ENCODE results near the gene ABCC11.

ABCC11 gene

GRCh38 chr16:48247311-48247710 lies at the start of gene ABCC11:
Gene ABCC11, minus strand, starts transcription at chr16:48247539. Its CDS starts 15,618 bp downstream, at chr16:48231921.
- Mint-ChIP-seq H3K9me3 (no peaks in the 10 kb centered on the region), H3K27ac (no peak within 1 kb of the TSS), H3K4me3 (no peak within 1 kb of the TSS), H3K27me3 (no peaks in the 10 kb centered on the region), H3K36me3 (peaks cover 5 to 14% of the 10 kb centered on the region in 2 donors), H3K4me1 (peaks cover 18 to 26% of the 10 kb centered on the region in 2 donors)
- DNase-seq (no peak), ATAC-seq (replicated peaks) (no peak)

GRCh38 chr16:48295488-48296281 lies 48.3 kb upstream of the ABCC11 start:
- Mint-ChIP-seq H3K4me3 (no peak overlapping the region), H3K27me3 (no peaks in the 10 kb centered on the region), H3K36me3 (peaks cover 29 to 52% of the 10 kb centered on the region in 2 donors), H3K4me1 (peaks cover 0 to under 1% of the 10 kb centered on the region in 2 donors), H3K9me3 (no peaks in the 10 kb centered on the region), H3K27ac (no peak overlapping the region)
- ATAC-seq (replicated peaks) = no peak
- DNase-seq = no peak

GRCh38 chr16:48294724-48295123 lies 47.4 kb upstream of the ABCC11 start:
- Mint-ChIP-seq H3K4me1 (peaks cover 0 to 2% of the 10 kb centered on the region in 2 donors), H3K27me3 (no peaks in the 10 kb centered on the region), H3K36me3 (peaks cover 32 to 52% of the 10 kb centered on the region in 2 donors), H3K4me3 (no peak overlapping the region), H3K9me3 (no peaks in the 10 kb centered on the region), H3K27ac (no peak overlapping the region)
- no peak for ATAC-seq (replicated peaks)
- no peak for DNase-seq

GRCh38 chr16:48292452-48292851 lies 45.1 kb upstream of the ABCC11 start:
- ATAC-seq (replicated peaks) = no peak
- DNase-seq = no peak
- peaks cover 40 to 56% of the 10 kb centered on the region in 2 donors for H3K36me3 Mint-ChIP-seq
- H3K27ac Mint-ChIP-seq = no peak overlapping the region
- no peaks in the 10 kb centered on the region for H3K27me3 Mint-ChIP-seq
- no peak overlapping the region for H3K4me3 Mint-ChIP-seq
- peaks cover 0 to 2% of the 10 kb centered on the region in 2 donors for H3K4me1 Mint-ChIP-seq
- H3K9me3 Mint-ChIP-seq = no peaks in the 10 kb centered on the region

GRCh38 chr16:48291754-48292153 lies 44.4 kb upstream of the ABCC11 start:
- no peak overlapping the region for H3K4me3 Mint-ChIP-seq
- H3K27me3 Mint-ChIP-seq = no peaks in the 10 kb centered on the region
- H3K27ac Mint-ChIP-seq = no peak overlapping the region
- H3K4me1 Mint-ChIP-seq = peaks cover 0 to 2% of the 10 kb centered on the region in 2 donors
- DNase-seq (no peak), ATAC-seq (replicated peaks) (no peak)
- peaks cover 41 to 57% of the 10 kb centered on the region in 2 donors for H3K36me3 Mint-ChIP-seq
- H3K9me3 Mint-ChIP-seq = peaks cover 0 to 1% of the 10 kb centered on the region in 2 donors

GRCh38 chr16:48291303-48291702 lies 44.0 kb upstream of the ABCC11 start:
- Mint-ChIP-seq H3K36me3 (peaks cover 44 to 59% of the 10 kb centered on the region in 2 donors), H3K9me3 (peaks cover 0 to 1% of the 10 kb centered on the region in 2 donors), H3K27ac (no peak overlapping the region), H3K4me3 (no peak overlapping the region), H3K27me3 (no peaks in the 10 kb centered on the region), H3K4me1 (peaks cover 0 to 2% of the 10 kb centered on the region in 2 donors)
- DNase-seq = no peak
- ATAC-seq (replicated peaks) = no peak

GRCh38 chr16:48287239-48287638 lies 39.9 kb upstream of the ABCC11 start:
- H3K9me3 Mint-ChIP-seq = peaks cover 6% of the 10 kb centered on the region in 2 donors
- peaks cover 2 to 7% of the 10 kb centered on the region in 2 donors for H3K4me1 Mint-ChIP-seq
- ATAC-seq (replicated peaks) = no peak
- no peaks in the 10 kb centered on the region for H3K27me3 Mint-ChIP-seq
- no peak overlapping the region for H3K4me3 Mint-ChIP-seq
- H3K27ac Mint-ChIP-seq = no peak overlapping the region
- no peak for DNase-seq
- peaks cover 66 to 81% of the 10 kb centered on the region in 2 donors for H3K36me3 Mint-ChIP-seq

GRCh38 chr16:48284772-48285409 lies 37.6 kb upstream of the ABCC11 start:
- H3K4me1 Mint-ChIP-seq = peaks cover 0 to 7% of the 10 kb centered on the region in 2 donors
- no peak for DNase-seq
- peak overlapping the region; percentile 27 for H3K27ac Mint-ChIP-seq
- H3K36me3 Mint-ChIP-seq = peaks cover 55 to 63% of the 10 kb centered on the region in 2 donors
- H3K27me3 Mint-ChIP-seq = no peaks in the 10 kb centered on the region
- ATAC-seq (replicated peaks) = no peak
- H3K4me3 Mint-ChIP-seq = no peak overlapping the region
- peaks cover 6% of the 10 kb centered on the region in 2 donors for H3K9me3 Mint-ChIP-seq

GRCh38 chr16:48282636-48283263 lies 35.4 kb upstream of the ABCC11 start:
- no peak overlapping the region for H3K27ac Mint-ChIP-seq
- peaks cover 6% of the 10 kb centered on the region in 2 donors for H3K9me3 Mint-ChIP-seq
- H3K4me1 Mint-ChIP-seq = peaks cover 0 to 7% of the 10 kb centered on the region in 2 donors
- ATAC-seq (replicated peaks) (no peak), DNase-seq (no peak)
- H3K36me3 Mint-ChIP-seq = peaks cover 58 to 66% of the 10 kb centered on the region in 2 donors
- no peaks in the 10 kb centered on the region for H3K27me3 Mint-ChIP-seq
- H3K4me3 Mint-ChIP-seq = no peak overlapping the region

- Mint-ChIP-seq H3K36me3 (peaks cover 43 to 51% of the 10 kb centered on the region in 2 donors), H3K27me3 (no peaks in the 10 kb centered on the region), H3K4me1 (peaks cover 0 to 7% of the 10 kb centered on the region in 2 donors), H3K27ac (no peak overlapping the region), H3K4me3 (no peak overlapping the region), H3K9me3 (peaks cover 5 to 6% of the 10 kb centered on the region in 2 donors)
- ATAC-seq (replicated peaks) (no peak), DNase-seq (no peak)
These were observed 33.2 kb upstream of the ABCC11 start for GRCh38 chr16:48280546-48280945.

GRCh38 chr16:48279199-48279598 lies 31.9 kb upstream of the ABCC11 start:
- H3K27ac Mint-ChIP-seq = no peak overlapping the region
- H3K27me3 Mint-ChIP-seq = no peaks in the 10 kb centered on the region
- no peak for DNase-seq
- ATAC-seq (replicated peaks) = no peak
- peaks cover 31 to 45% of the 10 kb centered on the region in 2 donors for H3K36me3 Mint-ChIP-seq
- H3K4me1 Mint-ChIP-seq = no peaks in the 10 kb centered on the region
- no peaks in the 10 kb centered on the region for H3K9me3 Mint-ChIP-seq
- H3K4me3 Mint-ChIP-seq = no peak overlapping the region

GRCh38 chr16:48277158-48277557 lies 29.8 kb upstream of the ABCC11 start:
- no peak overlapping the region for H3K27ac Mint-ChIP-seq
- H3K4me3 Mint-ChIP-seq = no peak overlapping the region
- ATAC-seq (replicated peaks) = no peak
- no peaks in the 10 kb centered on the region for H3K4me1 Mint-ChIP-seq
- no peaks in the 10 kb centered on the region for H3K27me3 Mint-ChIP-seq
- no peaks in the 10 kb centered on the region for H3K9me3 Mint-ChIP-seq
- peaks cover 19 to 41% of the 10 kb centered on the region in 2 donors for H3K36me3 Mint-ChIP-seq
- no peak for DNase-seq

GRCh38 chr16:48276102-48276501 lies 28.8 kb upstream of the ABCC11 start:
- no peaks in the 10 kb centered on the region for H3K9me3 Mint-ChIP-seq
- no peak overlapping the region for H3K4me3 Mint-ChIP-seq
- no peak overlapping the region for H3K27ac Mint-ChIP-seq
- DNase-seq (no peak), ATAC-seq (replicated peaks) (no peak)
- peaks cover 19 to 44% of the 10 kb centered on the region in 2 donors for H3K36me3 Mint-ChIP-seq
- no peaks in the 10 kb centered on the region for H3K27me3 Mint-ChIP-seq
- H3K4me1 Mint-ChIP-seq = no peaks in the 10 kb centered on the region

GRCh38 chr16:48274476-48274875 lies 27.1 kb upstream of the ABCC11 start:
- ATAC-seq (replicated peaks) (no peak), DNase-seq (no peak)
- Mint-ChIP-seq H3K4me3 (no peak overlapping the region), H3K27me3 (no peaks in the 10 kb centered on the region), H3K9me3 (no peaks in the 10 kb centered on the region), H3K36me3 (peaks cover 19 to 45% of the 10 kb centered on the region in 2 donors), H3K27ac (no peak overlapping the region), H3K4me1 (no peaks in the 10 kb centered on the region)

Data from stimulated activated naive B cell treated with anti-CD40 and anti-IgM and Interleukin-4, amounts not matched to agents 10 μg/mL and 1 μg/mL and 100 μg/mL, for 72 hours (primary cell).